H9 (cell line): ENCODE data around the gene SORD. TPM values are rescaled to one million over a fixed set of nuclear protein-coding genes. Genes with fewer than 3 reads are reported as not detected.

Source experiments
- DNase-seq: peaks from one replicate; pipeline ENCODE4 v3.0.0-alpha.2; 2017
- H2AFZ ChIP-seq: one replicate; pipeline ENCODE4 v1.6.1; 2013; ENCODE audit warnings: mild to moderate bottlenecking, low read length, control low read depth, moderate library complexity
- H2AK5ac ChIP-seq: 2 replicates; pipeline ENCODE4 v1.6.1; 2013; ENCODE audit warnings: low read length, control low read depth, mixed read lengths; ENCODE audit not compliant: insufficient read length
- H2BK120ac ChIP-seq: one replicate; pipeline ENCODE4 v1.6.1; 2013; ENCODE audit warnings: low read depth, mild to moderate bottlenecking, low read length, control low read depth, inconsistent platforms; ENCODE audit not compliant: poor library complexity, severe bottlenecking
- H2BK12ac ChIP-seq: 2 replicates; pipeline ENCODE4 v1.6.1; 2013; ENCODE audit warnings: low read length, control low read depth, mixed read lengths, low read depth; ENCODE audit not compliant: insufficient read length
- H2BK15ac ChIP-seq: 2 replicates; pipeline ENCODE4 v1.6.1; 2013; ENCODE audit warnings: low read depth, low read length, control low read depth
- H2BK20ac ChIP-seq: one replicate; pipeline ENCODE4 v1.6.1; 2013; ENCODE audit warnings: low read depth, mild to moderate bottlenecking, low read length, control low read depth, inconsistent platforms; ENCODE audit not compliant: poor library complexity, severe bottlenecking
- H2BK5ac ChIP-seq: 2 replicates; pipeline ENCODE4 v1.6.1; 2013; ENCODE audit warnings: low read length, control low read depth, mixed read lengths; ENCODE audit not compliant: insufficient read length
- H3K14ac ChIP-seq: 2 replicates; pipeline ENCODE4 v1.6.1; 2013; ENCODE audit warnings: low read length, control low read depth; ENCODE audit not compliant: insufficient read depth
- H3K18ac ChIP-seq: 2 replicates; pipeline ENCODE4 v1.6.1; 2013; ENCODE audit warnings: low read depth, mild to moderate bottlenecking, mixed read lengths, low read length, control low read depth; ENCODE audit not compliant: insufficient read length
- H3K23ac ChIP-seq: 2 replicates; pipeline ENCODE4 v1.6.1; 2013; ENCODE audit warnings: low read length, control low read depth, mixed read lengths, low read depth; ENCODE audit not compliant: insufficient read length
- H3K23me2 ChIP-seq: 2 replicates; pipeline ENCODE4 v1.6.1; 2013; ENCODE audit warnings: low read depth, mild to moderate bottlenecking, mixed read lengths, low read length, control low read depth; ENCODE audit not compliant: insufficient read length, poor library complexity, severe bottlenecking
- H3K27ac ChIP-seq: 2 replicates; pipeline ENCODE4 v1.5.1; 2013; ENCODE audit warnings: low read length, control low read depth, mixed read lengths, low read depth; ENCODE audit not compliant: insufficient read length
- H3K27me3 ChIP-seq: 2 replicates; pipeline ENCODE4 v1.6.1; 2013; ENCODE audit warnings: low read length, control low read depth, inconsistent platforms; ENCODE audit not compliant: insufficient read depth
- H3K4ac ChIP-seq: 2 replicates; pipeline ENCODE4 v1.6.1; 2013; ENCODE audit warnings: low read depth, mild to moderate bottlenecking, control low read depth, inconsistent platforms, low read length, moderate library complexity
- H3K4me1 ChIP-seq: 2 replicates; pipeline ENCODE4 v1.6.1; 2013; ENCODE audit warnings: low read length, control low read depth, inconsistent platforms; ENCODE audit not compliant: insufficient read depth
- H3K4me2 ChIP-seq: 2 replicates; pipeline ENCODE4 v1.6.1; 2013; ENCODE audit warnings: low read length, control low read depth, mixed read lengths; ENCODE audit not compliant: insufficient read length, insufficient read depth
- H3K56ac ChIP-seq: 2 replicates; pipeline ENCODE4 v1.6.1; 2013; ENCODE audit warnings: low read depth, mild to moderate bottlenecking, mixed read lengths, low read length, control low read depth; ENCODE audit not compliant: insufficient read length
- H3K79me1 ChIP-seq: 2 replicates; pipeline ENCODE4 v1.6.1; 2013; ENCODE audit warnings: low read depth, mild to moderate bottlenecking, moderate library complexity, low read length, control low read depth, inconsistent platforms; ENCODE audit not compliant: insufficient read depth, poor library complexity, severe bottlenecking
- H3K79me2 ChIP-seq: 2 replicates; pipeline ENCODE4 v1.6.1; 2013; ENCODE audit warnings: low read length, control low read depth, inconsistent platforms; ENCODE audit not compliant: insufficient read depth
- H3K9ac ChIP-seq: 2 replicates; pipeline ENCODE4 v1.6.1; 2013; ENCODE audit warnings: low read length, control low read depth, mixed read lengths; ENCODE audit not compliant: insufficient read length; ENCODE audit errors: extremely low read depth
- H3K9me3 ChIP-seq: one replicate; pipeline ENCODE4 v1.6.1; 2013; ENCODE audit warnings: low read depth, low read length, inconsistent platforms; ENCODE audit not compliant: control insufficient read depth
- H3T11ph ChIP-seq: one replicate; pipeline ENCODE4 v1.6.1; 2013; ENCODE audit warnings: mild to moderate bottlenecking, low read length, control low read depth, inconsistent platforms
- H4K20me1 ChIP-seq: one replicate; pipeline ENCODE4 v1.6.1; 2013; ENCODE audit not compliant: control insufficient read depth, insufficient read length, insufficient read depth
- H4K5ac ChIP-seq: 2 replicates; pipeline ENCODE4 v1.6.1; 2013; ENCODE audit warnings: low read depth, mild to moderate bottlenecking, mixed read lengths, low read length, control low read depth; ENCODE audit not compliant: insufficient read length
- H4K8ac ChIP-seq: replicated peaks from 2 replicates; pipeline ENCODE4 v1.6.1; 2013; ENCODE audit warnings: low read length, control low read depth, mixed read lengths, low read depth; ENCODE audit not compliant: insufficient read length
- H4K91ac ChIP-seq: 2 replicates; pipeline ENCODE4 v1.6.1; 2013; ENCODE audit warnings: low read depth, mild to moderate bottlenecking, moderate library complexity, mixed read lengths, low read length, control low read depth; ENCODE audit not compliant: insufficient read length
- H3K27ac Mint-ChIP-seq, 3 experiments: 2 replicates in 2 of 3; 3 replicates in 1 of 3; pipeline ENCODE4 v1.8.0; 2020 to 2021; ENCODE audit warnings: mixed read lengths in 3 of 3, mild to moderate bottlenecking in 1 of 3, moderate library complexity in 1 of 3
- H3K27me3 Mint-ChIP-seq: 2 replicates; pipeline ENCODE4 v1.8.0; 2021; ENCODE audit warnings: low read depth, mild to moderate bottlenecking, moderate library complexity, mixed read lengths
- H3K36me3 Mint-ChIP-seq, 3 experiments: 2 replicates in 2 of 3; 3 replicates in 1 of 3; pipeline ENCODE4 v1.8.0; 2020 to 2021; ENCODE audit warnings: low read depth in 3 of 3, mixed read lengths in 3 of 3; ENCODE audit not compliant: insufficient read depth in 1 of 3
- H3K4me1 Mint-ChIP-seq, 2 experiments: 2 replicates each; pipeline ENCODE4 v1.8.0; 2020; ENCODE audit warnings: mixed read lengths in 2 of 2
- H3K4me3 Mint-ChIP-seq, 2 experiments: 2 replicates in 1 of 2; 3 replicates in 1 of 2; pipeline ENCODE4 v1.8.0; 2020 to 2021; ENCODE audit warnings: mild to moderate bottlenecking in 2 of 2, mixed read lengths in 2 of 2, moderate library complexity in 1 of 2
- H3K9me3 Mint-ChIP-seq, 2 experiments: 2 replicates in 1 of 2; 3 replicates in 1 of 2; pipeline ENCODE4 v1.8.0; 2020; ENCODE audit warnings: mild to moderate bottlenecking in 2 of 2, mixed read lengths in 2 of 2, moderate library complexity in 1 of 2
- WGBS: extraction: QIAGEN DNeasy Blood & Tissue Kit; methylation state at CpG from one replicate; pipeline ENCODE4 v1.1.7; 2013; ENCODE audit warnings: missing lambda C conversion rate, low lambda C conversion rate, mixed read lengths; ENCODE audit not compliant: insufficient read length; ENCODE audit errors: extremely low coverage; 5-methylcytosine and 5-hydroxymethylcytosine counted together
- total RNA-seq: library from RNA; stranded (reverse); gene quantifications from 2 replicates; pipeline ENCODE4 v1.2.1, GENCODE V29; 2021
- TF ChIP-seq, protein P1 (sequence below): fragments of 200-600 bp; sonication (generic); conservative IDR thresholded peaks from 3 replicates; pipeline ENCODE4 v1.8.0; 2021; ENCODE audit warnings: antibody characterized with exemption, mild to moderate bottlenecking

SORD gene
- total RNA-seq, 1 experiment from 2014 or later: 35.2 TPM

DNA sequence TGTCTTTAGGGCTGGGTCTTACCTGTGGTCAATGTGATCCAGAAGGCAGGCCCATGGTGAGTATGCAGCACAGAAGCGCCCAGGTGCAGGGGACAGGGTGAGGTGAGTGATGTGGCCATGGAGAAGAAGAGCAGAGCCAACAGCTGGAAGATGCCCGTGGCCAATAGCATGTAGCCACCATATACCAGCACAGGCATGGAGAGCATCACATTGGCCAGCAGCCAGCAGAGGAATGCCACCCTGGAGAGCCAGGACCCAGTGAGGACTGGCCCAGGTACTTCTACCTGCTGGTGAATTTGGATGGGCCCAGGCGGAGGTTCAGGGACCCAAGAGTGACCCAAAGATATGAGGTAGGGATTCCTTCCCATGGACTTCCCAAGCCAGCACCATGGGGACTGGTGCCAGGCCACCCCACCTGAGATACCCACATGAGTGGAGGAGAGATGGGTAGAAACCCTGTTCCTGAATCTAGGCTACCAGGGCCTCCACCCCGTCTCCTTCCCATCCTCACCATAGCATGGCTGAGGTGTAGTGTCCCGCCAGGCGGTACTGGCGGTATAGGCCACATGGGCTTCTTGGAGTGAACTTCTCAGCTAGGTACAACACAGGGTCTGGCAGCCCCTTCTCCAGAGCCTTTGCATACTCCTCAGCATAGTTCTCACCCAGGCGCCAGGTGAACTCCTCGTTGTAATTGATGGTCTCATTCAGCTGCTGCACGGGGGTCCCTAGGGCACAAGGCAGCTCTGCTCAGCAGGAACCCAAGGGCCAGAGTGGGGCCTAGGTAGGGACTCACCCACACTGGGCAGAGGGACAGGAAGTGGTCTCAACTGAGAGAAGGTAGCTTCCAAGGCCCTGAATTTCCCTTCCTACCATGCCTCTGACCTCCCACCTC, 97.3 kb downstream of the SORD start:
- Histone ChIP-seq H3K23ac (no peak overlapping the region), H2BK120ac (no peak overlapping the region), H3K4me2 (no peak overlapping the region), H2AFZ (no peak overlapping the region), H3K9me3 (no peaks in the 10 kb centered on the region), H2AK5ac (no peak overlapping the region), H3K23me2 (peaks cover 2% of the 10 kb centered on the region), H3K4ac (no peak overlapping the region), H3K9ac (no peak overlapping the region), H3K27ac (no peak overlapping the region), H3K27me3 (peaks cover 30% of the 10 kb centered on the region), H2BK5ac (no peak overlapping the region), H3K56ac (no peak overlapping the region), H3K18ac (no peak overlapping the region), H2BK15ac (no peak overlapping the region), H4K5ac (no peak overlapping the region), H2BK20ac (no peak overlapping the region), H3K79me1 (no peaks in the 10 kb centered on the region), H3K79me2 (no peaks in the 10 kb centered on the region), H3K4me1 (no peaks in the 10 kb centered on the region), H4K20me1 (peaks cover 3% of the 10 kb centered on the region), H4K91ac (no peak overlapping the region), H3T11ph (no peak overlapping the region), H3K14ac (no peak overlapping the region), H2BK12ac (no peak overlapping the region), H4K8ac (no peak overlapping the region)
- peaks cover 81% of the 10 kb centered on the region for H3K27me3 Mint-ChIP-seq
- peaks cover 2 to 12% of the 10 kb centered on the region in 2 experiments; a peak in 3 of 4 replicates for H3K4me1 Mint-ChIP-seq
- no CpG with 5 or more reads among the region's 10 CpGs for WGBS
- H3K36me3 Mint-ChIP-seq: no peaks in the 10 kb centered on the region; a peak in 2 of 7 replicates
- H3K27ac Mint-ChIP-seq: no peak overlapping the region
- DNase-seq: no peak
- peaks cover 6 to 9% of the 10 kb centered on the region in 2 experiments for H3K9me3 Mint-ChIP-seq
- H3K4me3 Mint-ChIP-seq: no peak overlapping the region
- TF ChIP-seq, protein P1, sequence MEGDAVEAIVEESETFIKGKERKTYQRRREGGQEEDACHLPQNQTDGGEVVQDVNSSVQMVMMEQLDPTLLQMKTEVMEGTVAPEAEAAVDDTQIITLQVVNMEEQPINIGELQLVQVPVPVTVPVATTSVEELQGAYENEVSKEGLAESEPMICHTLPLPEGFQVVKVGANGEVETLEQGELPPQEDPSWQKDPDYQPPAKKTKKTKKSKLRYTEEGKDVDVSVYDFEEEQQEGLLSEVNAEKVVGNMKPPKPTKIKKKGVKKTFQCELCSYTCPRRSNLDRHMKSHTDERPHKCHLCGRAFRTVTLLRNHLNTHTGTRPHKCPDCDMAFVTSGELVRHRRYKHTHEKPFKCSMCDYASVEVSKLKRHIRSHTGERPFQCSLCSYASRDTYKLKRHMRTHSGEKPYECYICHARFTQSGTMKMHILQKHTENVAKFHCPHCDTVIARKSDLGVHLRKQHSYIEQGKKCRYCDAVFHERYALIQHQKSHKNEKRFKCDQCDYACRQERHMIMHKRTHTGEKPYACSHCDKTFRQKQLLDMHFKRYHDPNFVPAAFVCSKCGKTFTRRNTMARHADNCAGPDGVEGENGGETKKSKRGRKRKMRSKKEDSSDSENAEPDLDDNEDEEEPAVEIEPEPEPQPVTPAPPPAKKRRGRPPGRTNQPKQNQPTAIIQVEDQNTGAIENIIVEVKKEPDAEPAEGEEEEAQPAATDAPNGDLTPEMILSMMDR: no peak
